GM23338 (cell line): ENCODE data around the gene MRPL1.

ENCODE experiments used
- EZH2phosphoT487 ChIP-seq: fragments of 200-600 bp; sonication (generic); IDR thresholded peaks from one replicate; pipeline ENCODE4 v1.8.1; 2018; ENCODE audit warnings: antibody characterized with exemption; ENCODE audit not compliant: unreplicated experiment
- NANOG ChIP-seq: IDR thresholded peaks from 2 replicates; pipeline ENCODE4 v1.6.1; 2016; ENCODE audit warnings: antibody characterized with exemption, borderline replicate concordance
- POLR2AphosphoS5 ChIP-seq: IDR thresholded peaks from 2 replicates; pipeline ENCODE4 v1.6.1; 2016; ENCODE audit warnings: antibody characterized with exemption, low read depth
- TF ChIP-seq, protein P1 (sequence below), 2 experiments: fragments of 200-600 bp in 1 of 2; sonication (generic) in 1 of 2; conservative IDR thresholded peaks; 2 replicates each; pipeline versions ENCODE4 v1.5.1 to v1.6.1; 2016 to 2017; ENCODE audit warnings: antibody characterized with exemption in 2 of 2, low read depth in 2 of 2, mild to moderate bottlenecking in 2 of 2, moderate library complexity in 1 of 2

DNA sequence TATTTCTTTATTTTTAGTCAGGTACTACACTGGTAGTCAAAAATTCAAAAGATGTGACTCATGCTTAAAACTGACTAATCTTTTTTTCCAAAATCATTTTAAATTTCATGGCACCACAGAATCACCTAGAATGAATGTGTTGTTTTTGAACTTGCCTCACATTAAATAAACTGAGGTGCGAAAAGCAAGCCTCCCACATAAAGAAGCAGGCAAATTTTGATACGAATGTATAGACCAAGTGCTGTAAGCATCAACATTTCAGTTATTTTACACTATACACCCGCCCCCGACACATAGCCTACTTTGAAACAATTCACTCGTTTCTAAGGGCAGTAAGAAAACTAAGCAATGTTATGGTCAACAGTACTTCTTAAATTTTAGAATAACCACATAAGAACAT is 94.3 kb downstream of the MRPL1 start:
- TF ChIP-seq, protein P1, sequence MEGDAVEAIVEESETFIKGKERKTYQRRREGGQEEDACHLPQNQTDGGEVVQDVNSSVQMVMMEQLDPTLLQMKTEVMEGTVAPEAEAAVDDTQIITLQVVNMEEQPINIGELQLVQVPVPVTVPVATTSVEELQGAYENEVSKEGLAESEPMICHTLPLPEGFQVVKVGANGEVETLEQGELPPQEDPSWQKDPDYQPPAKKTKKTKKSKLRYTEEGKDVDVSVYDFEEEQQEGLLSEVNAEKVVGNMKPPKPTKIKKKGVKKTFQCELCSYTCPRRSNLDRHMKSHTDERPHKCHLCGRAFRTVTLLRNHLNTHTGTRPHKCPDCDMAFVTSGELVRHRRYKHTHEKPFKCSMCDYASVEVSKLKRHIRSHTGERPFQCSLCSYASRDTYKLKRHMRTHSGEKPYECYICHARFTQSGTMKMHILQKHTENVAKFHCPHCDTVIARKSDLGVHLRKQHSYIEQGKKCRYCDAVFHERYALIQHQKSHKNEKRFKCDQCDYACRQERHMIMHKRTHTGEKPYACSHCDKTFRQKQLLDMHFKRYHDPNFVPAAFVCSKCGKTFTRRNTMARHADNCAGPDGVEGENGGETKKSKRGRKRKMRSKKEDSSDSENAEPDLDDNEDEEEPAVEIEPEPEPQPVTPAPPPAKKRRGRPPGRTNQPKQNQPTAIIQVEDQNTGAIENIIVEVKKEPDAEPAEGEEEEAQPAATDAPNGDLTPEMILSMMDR (conservative IDR thresholded peaks at IDR 0.05; ENCODE audit: low read depth in 2 of 2): no peak
- no peak for TF ChIP-seq NANOG
- TF ChIP-seq EZH2phosphoT487: no peak
- TF ChIP-seq POLR2AphosphoS5: no peak
